Hepatocyte (in vitro differentiated cells): Measurements from ENCODE around the gene ZBTB20. TPM values are rescaled to one million over a fixed set of nuclear protein-coding genes. Genes with fewer than 3 reads are reported as not detected.

Experiments
- DNase-seq: peaks from one replicate; pipeline ENCODE4 v3.0.0-alpha.2; 2016; ENCODE audit warnings: low spot score
- H2AFZ ChIP-seq: fragments of 200-600 bp; sonication (generic); 2 replicates; pipeline ENCODE4 v1.6.0; 2016; ENCODE audit warnings: antibody characterized with exemption, mild to moderate bottlenecking
- H3K27ac ChIP-seq: fragments of 200-600 bp; sonication (generic); 2 replicates; pipeline ENCODE4 v1.5.1; 2016; ENCODE audit warnings: mild to moderate bottlenecking
- H3K27me3 ChIP-seq: fragments of 200-600 bp; sonication (generic); 2 replicates; pipeline ENCODE4 v1.6.1; 2016
- H3K36me3 ChIP-seq: fragments of 200-600 bp; sonication (generic); replicated peaks from 2 replicates; pipeline ENCODE4 v1.5.1; 2016; ENCODE audit warnings: low read depth; ENCODE audit not compliant: insufficient read depth
- H3K4me1 ChIP-seq: fragments of 200-600 bp; sonication (generic); 2 replicates; pipeline ENCODE4 v1.5.1; 2016; ENCODE audit warnings: mild to moderate bottlenecking, moderate library complexity; ENCODE audit not compliant: insufficient read depth
- H3K4me2 ChIP-seq: fragments of 200-600 bp; sonication (generic); 2 replicates; pipeline ENCODE4 v1.6.0; 2016
- H3K4me3 ChIP-seq: fragments of 200-600 bp; sonication (generic); 2 replicates; pipeline ENCODE4 v1.5.1; 2016; ENCODE audit warnings: mild to moderate bottlenecking
- H3K79me2 ChIP-seq: fragments of 200-600 bp; sonication (generic); 2 replicates; pipeline ENCODE4 v1.6.0; 2017; ENCODE audit warnings: mild to moderate bottlenecking
- H3K9me2 ChIP-seq: fragments of 200-600 bp; sonication (generic); replicated peaks from 2 replicates; pipeline ENCODE4 v1.6.0; 2017; ENCODE audit warnings: mild to moderate bottlenecking; ENCODE audit not compliant: insufficient read depth
- H3K9me3 ChIP-seq: fragments of 200-600 bp; sonication (generic); 2 replicates; pipeline ENCODE4 v1.5.1; 2016; ENCODE audit warnings: low read depth, mild to moderate bottlenecking
- H4K20me1 ChIP-seq: fragments of 200-600 bp; sonication (generic); 2 replicates; pipeline ENCODE4 v1.6.0; 2016; ENCODE audit warnings: mild to moderate bottlenecking; ENCODE audit not compliant: insufficient read depth, poor library complexity, severe bottlenecking
- EZH2 ChIP-seq: fragments of 200-600 bp; sonication (generic); IDR thresholded peaks from 2 replicates; pipeline ENCODE4 v1.6.1; 2016; ENCODE audit warnings: antibody characterized with exemption, mild to moderate bottlenecking, borderline replicate concordance
- EZH2phosphoT487 ChIP-seq: fragments of 200-600 bp; sonication (generic); IDR thresholded peaks from one replicate; pipeline ENCODE4 v1.6.1; 2018; ENCODE audit warnings: antibody characterized with exemption, mild to moderate bottlenecking, low read depth, moderate library complexity; ENCODE audit not compliant: unreplicated experiment, severe bottlenecking
- WGBS: methylation state at CpG from one replicate; pipeline ENCODE4 v1.1.6; 2016; ENCODE audit warnings: low lambda C conversion rate; ENCODE audit errors: missing lambda C conversion rate; 5-methylcytosine and 5-hydroxymethylcytosine counted together
- polyA plus RNA-seq: library from polyadenylated mRNA; unstranded; fragments of >200 nt; fragmentation: Nextera tagmentation; extraction: Ambion mirVana; gene quantifications from 2 replicates; pipeline ENCODE4 v1.2.1, GENCODE V29; 2016
- total RNA-seq: library from RNA; depleted of rRNA; stranded (reverse); fragments of >200 nt; gene quantifications from 2 replicates; pipeline ENCODE4 v1.2.3, GENCODE V29; 2014
- TF ChIP-seq, protein P1 (sequence below): fragments of 200-600 bp; sonication (generic); IDR thresholded peaks from 2 replicates; pipeline ENCODE4 v1.5.1; 2016; ENCODE audit warnings: antibody characterized with exemption, mild to moderate bottlenecking; ENCODE audit not compliant: poor library complexity

The ZBTB20 gene
- total and polyA plus RNA-seq, 2 experiments from 2014 or later = 25.8 to 28.0 TPM

DNA sequence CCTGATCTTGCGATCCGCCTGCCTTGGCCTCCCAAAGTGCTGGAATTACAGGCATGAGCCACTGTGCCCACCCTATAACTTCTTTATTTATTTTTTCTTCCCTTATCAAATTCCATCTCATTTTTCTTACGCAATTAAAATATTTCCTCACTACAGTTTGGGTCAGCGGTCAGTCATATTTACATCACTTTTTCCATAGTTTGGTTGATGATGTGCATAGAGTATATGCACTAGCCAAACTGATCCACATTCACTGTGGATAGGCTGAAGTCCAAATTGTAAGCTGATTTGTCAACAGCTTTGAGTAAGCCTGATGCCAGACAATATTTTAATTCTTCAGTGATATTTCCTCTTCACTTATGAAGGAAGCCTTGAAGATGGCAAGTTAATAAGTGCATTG lies 596.9 kb downstream of the ZBTB20 start:
- no peak overlapping the region for H3K27ac ChIP-seq
- H3K27me3 ChIP-seq = no peaks in the 10 kb centered on the region
- DNase-seq = no peak
- TF ChIP-seq, protein P1, sequence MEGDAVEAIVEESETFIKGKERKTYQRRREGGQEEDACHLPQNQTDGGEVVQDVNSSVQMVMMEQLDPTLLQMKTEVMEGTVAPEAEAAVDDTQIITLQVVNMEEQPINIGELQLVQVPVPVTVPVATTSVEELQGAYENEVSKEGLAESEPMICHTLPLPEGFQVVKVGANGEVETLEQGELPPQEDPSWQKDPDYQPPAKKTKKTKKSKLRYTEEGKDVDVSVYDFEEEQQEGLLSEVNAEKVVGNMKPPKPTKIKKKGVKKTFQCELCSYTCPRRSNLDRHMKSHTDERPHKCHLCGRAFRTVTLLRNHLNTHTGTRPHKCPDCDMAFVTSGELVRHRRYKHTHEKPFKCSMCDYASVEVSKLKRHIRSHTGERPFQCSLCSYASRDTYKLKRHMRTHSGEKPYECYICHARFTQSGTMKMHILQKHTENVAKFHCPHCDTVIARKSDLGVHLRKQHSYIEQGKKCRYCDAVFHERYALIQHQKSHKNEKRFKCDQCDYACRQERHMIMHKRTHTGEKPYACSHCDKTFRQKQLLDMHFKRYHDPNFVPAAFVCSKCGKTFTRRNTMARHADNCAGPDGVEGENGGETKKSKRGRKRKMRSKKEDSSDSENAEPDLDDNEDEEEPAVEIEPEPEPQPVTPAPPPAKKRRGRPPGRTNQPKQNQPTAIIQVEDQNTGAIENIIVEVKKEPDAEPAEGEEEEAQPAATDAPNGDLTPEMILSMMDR = no peak
- TF ChIP-seq EZH2 (no peak), EZH2phosphoT487 (no peak)
- H2AFZ ChIP-seq = no peak overlapping the region
- no peaks in the 10 kb centered on the region for H3K9me2 ChIP-seq
- H3K4me3 ChIP-seq = no peak overlapping the region
- WGBS = 84% methylated on average over 4 of the region's 4 CpGs
- H3K4me1 ChIP-seq = no peaks in the 10 kb centered on the region
- H3K4me2 ChIP-seq = no peak overlapping the region
- no peaks in the 10 kb centered on the region for H3K9me3 ChIP-seq
- H4K20me1 ChIP-seq = no peaks in the 10 kb centered on the region
- H3K36me3 ChIP-seq = no peaks in the 10 kb centered on the region
- no peaks in the 10 kb centered on the region for H3K79me2 ChIP-seq

- no peak overlapping the region for H2AFZ ChIP-seq
- no peaks in the 10 kb centered on the region for H4K20me1 ChIP-seq
- TF ChIP-seq, protein P1 = no peak
- no peak for TF ChIP-seq EZH2phosphoT487
- TF ChIP-seq EZH2 = no peak
- H3K4me3 ChIP-seq = no peak overlapping the region
- no peak overlapping the region for H3K4me2 ChIP-seq
- no peaks in the 10 kb centered on the region for H3K79me2 ChIP-seq
- no peaks in the 10 kb centered on the region for H3K9me2 ChIP-seq
- 68% methylated on average over 1 of the region's 1 CpG for WGBS
- DNase-seq = no peak
- peak overlapping the region; percentile 54 for H3K27ac ChIP-seq
- H3K36me3 ChIP-seq = no peaks in the 10 kb centered on the region
- H3K27me3 ChIP-seq = no peaks in the 10 kb centered on the region
- H3K4me1 ChIP-seq = no peaks in the 10 kb centered on the region
- H3K9me3 ChIP-seq = no peaks in the 10 kb centered on the region
Measured at GRCh38 chr3:114545193-114545592, 601.9 kb downstream of the ZBTB20 start.

DNA sequence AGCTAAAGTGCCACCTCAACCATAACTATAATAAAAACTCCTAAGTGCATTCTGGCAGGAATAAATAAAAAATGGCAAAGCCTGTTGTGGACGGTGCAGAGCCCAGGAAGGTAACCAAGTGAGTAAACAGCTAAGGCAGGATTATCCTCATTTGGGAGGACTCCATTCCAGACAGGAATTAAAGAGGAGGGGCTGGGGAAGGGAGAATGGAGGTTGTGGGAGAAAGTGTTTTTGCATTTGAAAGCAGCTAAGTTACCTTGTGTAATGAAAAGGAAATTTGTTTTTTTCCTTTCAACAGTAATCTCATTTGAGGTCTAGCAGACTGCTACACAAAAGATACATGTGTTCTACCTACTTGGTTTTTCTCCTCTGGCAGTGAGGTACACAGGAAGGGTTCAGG lies 604.7 kb downstream of the ZBTB20 start:
- no peaks in the 10 kb centered on the region for H4K20me1 ChIP-seq
- DNase-seq = no peak
- 33% methylated on average over 1 of the region's 1 CpG for WGBS
- no peak overlapping the region for H3K4me2 ChIP-seq
- no peaks in the 10 kb centered on the region for H3K36me3 ChIP-seq
- no peaks in the 10 kb centered on the region for H3K27me3 ChIP-seq
- TF ChIP-seq, protein P1 = no peak
- no peaks in the 10 kb centered on the region for H3K9me2 ChIP-seq
- no peaks in the 10 kb centered on the region for H3K9me3 ChIP-seq
- no peak overlapping the region for H3K4me3 ChIP-seq
- no peaks in the 10 kb centered on the region for H3K4me1 ChIP-seq
- H3K79me2 ChIP-seq = no peaks in the 10 kb centered on the region
- H3K27ac ChIP-seq = no peak overlapping the region
- no peak overlapping the region for H2AFZ ChIP-seq

DNA sequence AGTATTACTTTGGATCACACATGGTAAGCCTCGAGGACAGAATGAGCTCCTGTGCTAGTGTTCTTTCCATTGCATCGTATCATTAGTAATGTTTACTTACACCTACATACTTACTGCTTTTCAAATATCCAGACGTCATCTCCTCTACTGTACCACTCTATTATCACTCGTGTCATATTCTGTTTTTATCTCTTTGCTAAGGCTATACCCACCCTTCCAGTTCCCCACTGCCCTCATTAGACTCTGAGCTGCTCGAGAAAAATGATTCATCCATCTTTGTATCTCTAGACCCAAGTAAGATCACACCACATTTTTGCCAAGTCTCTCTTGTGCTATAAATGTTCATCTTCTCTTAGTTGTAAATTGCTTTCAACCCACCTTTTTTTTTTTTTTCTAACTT lies 607.6 kb downstream of the ZBTB20 start:
- no peaks in the 10 kb centered on the region for H3K4me1 ChIP-seq
- no peak overlapping the region for H3K4me2 ChIP-seq
- no peak overlapping the region for H3K4me3 ChIP-seq
- H2AFZ ChIP-seq = no peak overlapping the region
- no peaks in the 10 kb centered on the region for H3K27me3 ChIP-seq
- no peaks in the 10 kb centered on the region for H4K20me1 ChIP-seq
- peaks cover 9% of the 10 kb centered on the region for H3K79me2 ChIP-seq
- no peaks in the 10 kb centered on the region for H3K9me3 ChIP-seq
- no peak overlapping the region for H3K27ac ChIP-seq
- H3K9me2 ChIP-seq = no peaks in the 10 kb centered on the region
- no peak for DNase-seq
- H3K36me3 ChIP-seq = no peaks in the 10 kb centered on the region
- TF ChIP-seq, protein P1 = no peak
- TF ChIP-seq EZH2 (no peak), EZH2phosphoT487 (no peak)
- WGBS = 81% methylated on average over 5 of the region's 5 CpGs
